Fibroblast of lung (primary cell): ENCODE results near the gene TNIK.

Source experiments
- CTCF ChIP-seq, 2 donors: IDR thresholded peaks in 1 of 2; conservative IDR thresholded peaks in 1 of 2; 1 replicate in 1 of 2; 2 replicates in 1 of 2; pipeline ENCODE4 v1.5.1; 2011 to 2012; ENCODE audit warnings: low read length in 2 of 2, control low read depth in 1 of 2, inconsistent platforms in 1 of 2, low read depth in 1 of 2, mild to moderate bottlenecking in 1 of 2
- EZH2 ChIP-seq: IDR thresholded peaks from 2 replicates; pipeline ENCODE4 v1.5.1; 2012; ENCODE audit warnings: low read length, control low read depth, mild to moderate bottlenecking; ENCODE audit errors: missing control alignments

GRCh38 chr3:171453180-171453886 is 6.9 kb downstream of the TNIK start:
- TF ChIP-seq CTCF (conservative IDR thresholded peaks at IDR 0.05 in 1 of 2, IDR thresholded peaks at IDR 0.05 in 1 of 2; ENCODE audit: low read depth in 1 of 2, low read length in 2 of 2) (peak; percentile 14 to 45), EZH2 (no peak)
